ENCODE measurements around the gene NAT9. TPM values are rescaled to one million over a fixed set of nuclear protein-coding genes. Genes with fewer than 3 reads are reported as not detected.

NAT9 gene
- total and polyA plus RNA-seq, 2 donors (not counting 3 experiments of a cell fraction or from before 2014, with no cell fraction given) = 39.3 to 44.8 TPM

GRCh38 chr17:74728033-74728701, 48.0 kb downstream of the NAT9 start:
- Histone ChIP-seq H3K79me2 (ENCODE audit: control insufficient read depth, insufficient read depth, low read length) (no peaks in the 10 kb centered on the region), H4K20me1 (replicated peaks; ENCODE audit: control insufficient read depth, extremely low read depth, insufficient read depth, low read length) (no peaks in the 10 kb centered on the region), H3K4me1 (ENCODE audit: control insufficient read depth, extremely low read depth, insufficient read depth, low read length) (no peaks in the 10 kb centered on the region), H3K27me3 (ENCODE audit: control insufficient read depth in 2 of 2, insufficient read depth in 2 of 2, low read length in 2 of 2) (no peaks in the 10 kb centered on the region), H2AFZ (ENCODE audit: low read depth, low read length) (no peak overlapping the region), H3K9me1 (replicated peaks; ENCODE audit: control insufficient read depth, extremely low read depth, insufficient read depth, low read length) (no peaks in the 10 kb centered on the region), H3K4me3 (replicated peaks in 1 of 3; ENCODE audit: insufficient read depth in 1 of 3, low read depth in 1 of 3, low read length in 3 of 3) (no peak overlapping the region), H3K4me2 (ENCODE audit: insufficient read depth, low read length) (no peak overlapping the region), H3K9ac (replicated peaks; ENCODE audit: extremely low read depth, insufficient read depth, low read length) (no peak overlapping the region), H3K27ac (ENCODE audit: insufficient read depth, low read depth, low read length) (no peak overlapping the region), H3K9me3 (replicated peaks; ENCODE audit: control insufficient read depth, insufficient read depth, low read length) (no peaks in the 10 kb centered on the region), H3K36me3 (ENCODE audit: control insufficient read depth in 2 of 2, extremely low read depth in 1 of 2, insufficient read depth in 2 of 2, low read length in 2 of 2) (no peaks in the 10 kb centered on the region)
- ChIA-PET POLR2A (no interaction called here), CTCF (no interaction called here)
- intact Hi-C loops (cut with micrococcal nuclease) (no loop called here), dilution Hi-C loops (cut with MboI; ENCODE audit: extremely low pct_ligation_motif_present, low sequenced_read_pairs) (no loop called here)
- no peak for TF ChIP-seq JUN (IDR thresholded peaks at IDR 0.05; ENCODE audit: borderline replicate concordance, insufficient read depth, insufficient read length, low read depth)
- no peak for TF ChIP-seq FOS (IDR thresholded peaks at IDR 0.05; ENCODE audit: borderline replicate concordance, insufficient read depth, low read length)
- TF ChIP-seq EZH2 (IDR thresholded peaks at IDR 0.05; ENCODE audit: borderline replicate concordance, low read depth, low read length, severe bottlenecking) = no peak
- TF ChIP-seq CTCF (IDR thresholded peaks at IDR 0.05; ENCODE audit: extremely low read depth in 1 of 2, insufficient read depth in 1 of 2, low read depth in 1 of 2, low read length in 2 of 2) = no peak
- TF ChIP-seq GATA2 (IDR thresholded peaks at IDR 0.05; ENCODE audit: insufficient read depth, insufficient read length, low read depth, low read length) = no peak
- no peak for TF ChIP-seq MYC (IDR thresholded peaks at IDR 0.05; ENCODE audit: low read depth, low read length)
- no peak for TF ChIP-seq POLR2A (IDR thresholded peaks at IDR 0.05; ENCODE audit: low read depth, low read length)
- no peak for TF ChIP-seq POLR2AphosphoS5 (IDR thresholded peaks at IDR 0.05; ENCODE audit: insufficient read depth, low read depth, low read length)
- no peak for TF ChIP-seq MAX (IDR thresholded peaks at IDR 0.05; ENCODE audit: insufficient read depth, insufficient read length)
- BruUV-seq (replicated peaks) = no TSS peak
- FAIRE-seq (no peak), DNase-seq (ENCODE audit: low read depth, low spot score) (no peak)

All from endothelial cell of umbilical vein (primary cell).